ENCODE results near the gene SLC9A5.
A peak's percentile ranks its signal among the peaks of the same experiment; 100 is the strongest.

SLC9A5 gene

GRCh38 chr16:67283039-67283825 is 34.5 kb downstream of the SLC9A5 start:
- DNase-seq, result no peak

- no peak for DNase-seq
Measured at GRCh38 chr16:67283826-67284555, 35.2 kb downstream of the SLC9A5 start.

- DNase-seq, result peak; percentile 77
Measured at GRCh38 chr16:67284699-67285646, 36.2 kb downstream of the SLC9A5 start.

GRCh38 chr16:67286441-67287235 is 37.9 kb downstream of the SLC9A5 start:
- no peak for DNase-seq

GRCh38 chr16:67287960-67288359 is 39.2 kb downstream of the SLC9A5 start:
- DNase-seq, result no peak

- no peak for DNase-seq
Measured at GRCh38 chr16:67291461-67291860, 42.7 kb downstream of the SLC9A5 start.

- DNase-seq, result no peak
Measured at GRCh38 chr16:67294171-67294757, 45.5 kb downstream of the SLC9A5 start.

GRCh38 chr16:67294938-67295361 is 46.2 kb downstream of the SLC9A5 start:
- no peak for DNase-seq

- DNase-seq, result no peak
Measured at GRCh38 chr16:67296420-67296819, 47.6 kb downstream of the SLC9A5 start.

- no peak for DNase-seq
Measured at GRCh38 chr16:67298277-67298676, 49.5 kb downstream of the SLC9A5 start.

- DNase-seq, result no peak
Measured at GRCh38 chr16:67299269-67299668, 50.5 kb downstream of the SLC9A5 start.

- no peak for DNase-seq
Measured at GRCh38 chr16:67301080-67301782, 52.5 kb downstream of the SLC9A5 start.

- no peak for DNase-seq
Measured at GRCh38 chr16:67302076-67302475, 53.3 kb downstream of the SLC9A5 start.

- DNase-seq, result no peak
Measured at GRCh38 chr16:67302970-67303369, 54.2 kb downstream of the SLC9A5 start.

- DNase-seq, result no peak
Measured at GRCh38 chr16:67304020-67304419, 55.2 kb downstream of the SLC9A5 start.

GRCh38 chr16:67305216-67306071 is 56.7 kb downstream of the SLC9A5 start:
- no peak for DNase-seq

- DNase-seq, result no peak
Measured at GRCh38 chr16:67310561-67310960, 61.8 kb downstream of the SLC9A5 start.

GRCh38 chr16:67311607-67312488 is 63.1 kb downstream of the SLC9A5 start:
- no peak for DNase-seq

- DNase-seq, result no peak
Measured at GRCh38 chr16:67312719-67313118, 63.9 kb downstream of the SLC9A5 start.
